Adrenal gland (tissue), 5 donors: ENCODE results near the gene FBLN5.

ENCODE experiments used
- CTCF ChIP-seq, 6 experiments: fragments of 450-650 bp in 4 of 6; fragments of 200-600 bp in 2 of 6; sonication (generic) in 1 of 6; IDR thresholded peaks; 1 replicate in 5 of 6; 2 replicates in 1 of 6; pipeline versions ENCODE4 v1.5.1 to v1.8.0; 2016 to 2021; ENCODE audit warnings: antibody characterized with exemption in 6 of 6, mild to moderate bottlenecking in 2 of 6, moderate library complexity in 1 of 6
- POLR2A ChIP-seq, 2 donors: fragments of 450-650 bp; IDR thresholded peaks; one replicate each; pipeline ENCODE4 v1.6.1; 2017; ENCODE audit warnings: antibody characterized with exemption in 2 of 2, mild to moderate bottlenecking in 2 of 2, moderate library complexity in 1 of 2
- donor health status: DM: no; HTN: no; CAD: no.

- peak in 3 of 6 experiments; percentile 21 to 39 (median 23) for TF ChIP-seq CTCF (IDR thresholded peaks at IDR 0.05)
- no peak for TF ChIP-seq POLR2A (IDR thresholded peaks at IDR 0.05)
Observed at GRCh38 chr14:91893007-91893406, 54.5 kb downstream of the FBLN5 start.
